HEK293 (cell line): ENCODE data around the gene SFSWAP.

Experiments
- OVOL3 ChIP-seq: fragments of 450-650 bp; formaldehyde crosslinking; IDR thresholded peaks from 2 replicates; pipeline ENCODE4 v1.5.1; 2016; ENCODE audit warnings: missing biosample characterization, missing genetic modification characterization
- ZIC2 ChIP-seq: fragments of 450-650 bp; formaldehyde crosslinking; IDR thresholded peaks from 2 replicates; pipeline ENCODE4 v1.5.1; 2016; ENCODE audit warnings: missing biosample characterization, missing genetic modification characterization
- ZNF184 ChIP-seq: fragments of 450-650 bp; IDR thresholded peaks from 2 replicates; pipeline ENCODE4 v1.5.1; 2018; ENCODE audit warnings: missing biosample characterization, mild to moderate bottlenecking, missing genetic modification characterization
- TF ChIP-seq, protein P1 (sequence below): fragments of 450-650 bp; formaldehyde crosslinking; IDR thresholded peaks from 2 replicates; pipeline ENCODE4 v1.5.1; 2016; ENCODE audit warnings: missing biosample characterization, missing genetic modification characterization
- TF ChIP-seq, protein P2 (sequence below): fragments of 450-650 bp; formaldehyde crosslinking; IDR thresholded peaks from 2 replicates; pipeline ENCODE4 v1.5.1; 2016; ENCODE audit warnings: missing biosample characterization, missing genetic modification characterization
- TF ChIP-seq, protein P3 (sequence below): IDR thresholded peaks from 2 replicates; pipeline ENCODE4 v1.6.1; 2011; ENCODE audit warnings: mild to moderate bottlenecking, low read depth, low read length, borderline replicate concordance

DNA sequence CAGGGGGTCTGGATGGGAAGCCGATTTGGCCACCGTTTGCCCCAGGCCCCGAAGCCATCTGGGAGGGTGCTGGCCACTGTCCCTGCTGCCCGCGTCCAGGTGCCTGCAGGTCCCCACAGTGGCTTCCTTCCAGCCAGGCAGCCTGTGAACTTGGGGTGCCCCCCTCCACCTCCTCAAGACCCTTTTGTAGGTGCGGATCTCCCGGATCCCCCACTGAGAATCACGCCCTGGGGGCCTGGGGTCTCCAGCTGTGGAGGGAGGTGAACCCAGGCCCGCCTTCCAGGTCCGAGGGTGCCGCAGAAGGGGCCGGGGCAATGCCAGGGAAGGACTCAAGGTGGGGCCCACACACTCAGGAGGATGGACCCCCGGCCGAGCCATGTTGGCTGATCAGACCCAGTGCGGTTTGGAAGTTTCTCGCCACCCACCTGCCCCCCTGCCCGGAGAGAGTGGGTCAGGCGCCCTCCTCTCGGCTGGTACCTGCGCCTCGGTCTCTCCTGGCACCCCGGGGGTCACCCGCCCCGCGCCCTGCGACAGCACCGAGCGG lies 119.0 kb downstream of the SFSWAP start:
- no peak for TF ChIP-seq ZIC2 (tag by site-specific recombination)
- TF ChIP-seq, protein P1, sequence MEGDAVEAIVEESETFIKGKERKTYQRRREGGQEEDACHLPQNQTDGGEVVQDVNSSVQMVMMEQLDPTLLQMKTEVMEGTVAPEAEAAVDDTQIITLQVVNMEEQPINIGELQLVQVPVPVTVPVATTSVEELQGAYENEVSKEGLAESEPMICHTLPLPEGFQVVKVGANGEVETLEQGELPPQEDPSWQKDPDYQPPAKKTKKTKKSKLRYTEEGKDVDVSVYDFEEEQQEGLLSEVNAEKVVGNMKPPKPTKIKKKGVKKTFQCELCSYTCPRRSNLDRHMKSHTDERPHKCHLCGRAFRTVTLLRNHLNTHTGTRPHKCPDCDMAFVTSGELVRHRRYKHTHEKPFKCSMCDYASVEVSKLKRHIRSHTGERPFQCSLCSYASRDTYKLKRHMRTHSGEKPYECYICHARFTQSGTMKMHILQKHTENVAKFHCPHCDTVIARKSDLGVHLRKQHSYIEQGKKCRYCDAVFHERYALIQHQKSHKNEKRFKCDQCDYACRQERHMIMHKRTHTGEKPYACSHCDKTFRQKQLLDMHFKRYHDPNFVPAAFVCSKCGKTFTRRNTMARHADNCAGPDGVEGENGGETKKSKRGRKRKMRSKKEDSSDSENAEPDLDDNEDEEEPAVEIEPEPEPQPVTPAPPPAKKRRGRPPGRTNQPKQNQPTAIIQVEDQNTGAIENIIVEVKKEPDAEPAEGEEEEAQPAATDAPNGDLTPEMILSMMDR, result no peak
- TF ChIP-seq, protein P2, sequence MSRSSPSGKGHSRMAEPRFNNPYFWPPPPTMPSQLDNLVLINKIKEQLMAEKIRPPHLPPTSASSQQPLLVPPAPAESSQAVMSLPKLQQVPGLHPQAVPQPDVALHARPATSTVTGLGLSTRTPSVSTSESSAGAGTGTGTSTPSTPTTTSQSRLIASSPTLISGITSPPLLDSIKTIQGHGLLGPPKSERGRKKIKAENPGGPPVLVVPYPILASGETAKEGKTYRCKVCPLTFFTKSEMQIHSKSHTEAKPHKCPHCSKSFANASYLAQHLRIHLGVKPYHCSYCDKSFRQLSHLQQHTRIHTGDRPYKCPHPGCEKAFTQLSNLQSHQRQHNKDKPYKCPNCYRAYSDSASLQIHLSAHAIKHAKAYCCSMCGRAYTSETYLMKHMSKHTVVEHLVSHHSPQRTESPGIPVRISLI (tag by site-specific recombination), result no peak
- no peak for TF ChIP-seq ZNF184 (tag by site-specific recombination)
- no peak for TF ChIP-seq OVOL3
- TF ChIP-seq, protein P3, sequence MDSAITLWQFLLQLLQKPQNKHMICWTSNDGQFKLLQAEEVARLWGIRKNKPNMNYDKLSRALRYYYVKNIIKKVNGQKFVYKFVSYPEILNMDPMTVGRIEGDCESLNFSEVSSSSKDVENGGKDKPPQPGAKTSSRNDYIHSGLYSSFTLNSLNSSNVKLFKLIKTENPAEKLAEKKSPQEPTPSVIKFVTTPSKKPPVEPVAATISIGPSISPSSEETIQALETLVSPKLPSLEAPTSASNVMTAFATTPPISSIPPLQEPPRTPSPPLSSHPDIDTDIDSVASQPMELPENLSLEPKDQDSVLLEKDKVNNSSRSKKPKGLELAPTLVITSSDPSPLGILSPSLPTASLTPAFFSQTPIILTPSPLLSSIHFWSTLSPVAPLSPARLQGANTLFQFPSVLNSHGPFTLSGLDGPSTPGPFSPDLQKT, result no peak
